Rectal smooth muscle tissue (tissue), 1 donor: ENCODE data around the gene CCR9.

Source experiments
- H3K27ac ChIP-seq: one replicate; pipeline ENCODE4 v1.7.0; 2013; ENCODE audit warnings: low read depth, low read length, inconsistent platforms
- H3K27me3 ChIP-seq: one replicate; pipeline ENCODE4 v1.7.0; 2013; ENCODE audit warnings: low read length; ENCODE audit not compliant: control insufficient read depth, insufficient read depth
- H3K36me3 ChIP-seq: one replicate; pipeline ENCODE4 v1.7.0; 2013; ENCODE audit warnings: low read length; ENCODE audit not compliant: control insufficient read depth, insufficient read depth
- H3K4me1 ChIP-seq: one replicate; pipeline ENCODE4 v1.7.0; 2013; ENCODE audit warnings: low read length; ENCODE audit not compliant: control insufficient read depth, insufficient read depth
- H3K4me3 ChIP-seq: one replicate; pipeline ENCODE4 v1.7.0; 2013; ENCODE audit warnings: low read length
- H3K9ac ChIP-seq: one replicate; pipeline ENCODE4 v1.7.0; 2013; ENCODE audit warnings: low read length

Gene CCR9

DNA sequence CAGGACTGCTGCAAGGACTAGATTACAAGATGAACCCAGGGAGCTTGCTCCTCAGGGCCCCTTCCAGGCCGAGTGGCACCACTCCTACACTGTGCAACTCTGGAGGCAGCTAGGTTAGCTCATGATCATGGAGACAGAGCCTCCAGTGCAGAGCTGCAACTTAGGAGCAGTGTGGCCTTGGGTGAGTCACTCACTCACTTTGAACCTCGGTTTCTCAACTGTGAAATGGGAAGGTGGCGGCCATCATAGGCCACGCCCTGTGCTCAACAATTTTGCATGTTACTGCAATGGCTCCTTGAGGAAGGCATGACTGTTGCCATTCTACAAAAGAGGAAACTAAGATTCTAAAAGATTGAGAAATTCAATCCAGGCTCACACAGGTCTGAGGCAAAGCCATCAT, 45.8 kb downstream of the CCR9 start:
- H3K27ac ChIP-seq, result no peak overlapping the region
- no peak overlapping the region for H3K9ac ChIP-seq
- no peaks in the 10 kb centered on the region for H3K27me3 ChIP-seq
- no peaks in the 10 kb centered on the region for H3K4me1 ChIP-seq
- peaks cover 35% of the 10 kb centered on the region for H3K36me3 ChIP-seq
- H3K4me3 ChIP-seq, result no peak overlapping the region

DNA sequence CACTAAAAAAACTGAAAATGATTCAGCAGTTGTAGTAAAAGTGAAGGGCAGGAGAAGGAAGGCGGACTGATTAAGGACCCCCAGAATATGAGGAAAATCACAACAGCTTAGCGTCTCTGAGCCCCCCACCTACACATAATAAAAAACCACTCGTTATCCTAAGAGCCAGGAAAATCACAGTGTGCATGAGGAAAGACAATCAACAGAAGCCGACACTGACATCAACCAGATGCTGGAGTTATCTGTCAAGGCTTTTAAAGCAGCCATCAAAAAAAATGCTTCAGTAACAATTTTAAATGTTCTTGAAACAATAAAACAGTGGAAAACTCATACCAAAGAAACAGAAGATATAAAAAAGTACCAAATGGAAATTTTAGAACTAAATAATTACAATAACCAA, 47.2 kb downstream of the CCR9 start:
- H3K27me3 ChIP-seq, result no peaks in the 10 kb centered on the region
- H3K36me3 ChIP-seq, result peaks cover 25% of the 10 kb centered on the region
- no peak overlapping the region for H3K27ac ChIP-seq
- H3K9ac ChIP-seq, result no peak overlapping the region
- H3K4me1 ChIP-seq, result no peaks in the 10 kb centered on the region
- no peak overlapping the region for H3K4me3 ChIP-seq

GRCh38 chr3:45936261-45936660, 49.9 kb downstream of the CCR9 start:
- Histone ChIP-seq H3K27me3 (no peaks in the 10 kb centered on the region), H3K4me1 (peaks cover 8% of the 10 kb centered on the region), H3K27ac (no peak overlapping the region), H3K4me3 (no peak overlapping the region), H3K9ac (no peak overlapping the region), H3K36me3 (peaks cover 2% of the 10 kb centered on the region)

DNA sequence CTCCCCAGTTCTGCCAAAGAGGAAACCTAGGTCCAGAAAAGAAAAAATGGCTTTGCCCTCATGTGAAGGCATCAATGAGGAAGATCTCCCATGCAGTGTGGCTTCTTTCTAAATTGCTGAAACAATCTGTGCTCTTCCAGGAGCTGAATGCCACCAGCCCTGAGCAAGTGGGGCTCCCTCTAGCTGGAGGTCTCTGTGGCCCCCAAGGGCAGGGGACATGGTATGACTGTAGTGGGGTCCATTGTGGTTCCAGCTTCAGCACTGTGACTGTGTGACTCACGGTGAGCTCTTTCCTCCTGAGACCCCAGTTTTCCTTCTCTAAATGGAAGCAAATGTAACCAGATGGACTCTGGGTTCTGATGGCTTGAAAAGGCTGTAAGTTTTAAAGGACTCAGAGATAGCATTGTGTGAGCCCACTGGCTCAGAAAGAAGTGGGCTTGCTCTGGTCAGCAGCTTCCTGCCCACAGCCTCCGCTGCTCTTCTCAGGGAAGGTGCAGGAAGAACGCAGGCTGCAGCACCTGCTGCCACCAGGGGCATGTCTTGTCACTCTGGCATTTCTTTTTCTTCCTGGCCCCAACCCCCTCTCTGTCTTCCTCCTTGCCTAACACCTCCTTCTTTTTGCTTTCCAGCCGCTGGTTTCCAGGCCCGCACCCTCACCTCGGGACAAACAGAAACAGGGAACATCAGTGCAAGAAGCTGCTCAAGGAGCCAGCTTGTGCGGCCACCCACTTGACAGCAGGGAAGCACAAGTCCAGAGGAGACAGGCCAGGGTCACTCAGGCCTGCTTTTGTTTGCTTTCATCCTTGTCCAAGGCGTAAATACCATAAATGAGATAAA, 51.1 kb downstream of the CCR9 start:
- Histone ChIP-seq H3K9ac (no peak overlapping the region), H3K27ac (no peak overlapping the region), H3K36me3 (peaks cover 2% of the 10 kb centered on the region), H3K4me1 (peaks cover 8% of the 10 kb centered on the region), H3K4me3 (no peak overlapping the region), H3K27me3 (no peaks in the 10 kb centered on the region)

DNA sequence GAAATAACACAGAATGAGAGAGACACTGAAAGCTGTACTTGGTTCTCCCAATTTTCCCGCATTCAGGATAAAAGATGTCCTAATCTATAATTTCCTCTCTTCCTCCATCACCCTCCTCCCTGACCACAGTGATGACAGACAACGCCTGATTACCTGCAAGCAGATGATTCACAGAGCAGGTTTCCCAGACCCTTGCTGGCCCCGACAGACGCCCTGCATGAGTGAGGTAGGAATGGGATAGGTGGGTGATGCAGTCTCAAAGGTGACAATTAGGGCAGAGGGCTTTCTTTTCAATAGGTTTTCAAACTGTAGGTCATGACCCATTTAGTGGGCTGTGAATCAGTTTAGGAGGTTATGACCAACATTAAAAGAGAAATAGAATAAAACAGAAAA, 51.7 kb downstream of the CCR9 start:
- no peak overlapping the region for H3K4me3 ChIP-seq
- no peak overlapping the region for H3K9ac ChIP-seq
- H3K4me1 ChIP-seq, result peaks cover 8% of the 10 kb centered on the region
- H3K27ac ChIP-seq, result no peak overlapping the region
- peaks cover 2% of the 10 kb centered on the region for H3K36me3 ChIP-seq
- no peaks in the 10 kb centered on the region for H3K27me3 ChIP-seq

DNA sequence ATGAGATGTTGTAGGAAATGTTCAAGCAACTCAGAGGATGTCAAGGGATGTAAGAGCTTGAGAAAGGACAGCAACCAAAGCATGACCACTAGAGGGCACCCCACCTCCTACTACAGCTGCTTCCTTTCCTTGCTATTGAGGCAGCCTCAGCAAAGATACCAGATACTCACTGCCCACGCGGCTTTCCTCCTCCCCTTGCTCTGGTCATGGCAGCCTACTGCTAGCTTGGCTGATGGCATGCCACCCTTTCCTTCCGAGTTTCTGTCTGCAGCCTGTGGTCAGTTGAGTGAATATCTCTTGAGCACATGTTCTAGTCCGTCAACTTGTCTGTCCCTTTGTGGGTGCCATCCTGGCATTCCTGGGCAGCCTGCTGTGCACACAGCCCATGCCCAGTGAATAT, 52.5 kb downstream of the CCR9 start:
- no peaks in the 10 kb centered on the region for H3K27me3 ChIP-seq
- no peak overlapping the region for H3K9ac ChIP-seq
- peaks cover 2% of the 10 kb centered on the region for H3K36me3 ChIP-seq
- peaks cover 8% of the 10 kb centered on the region for H3K4me1 ChIP-seq
- H3K4me3 ChIP-seq, result no peak overlapping the region
- no peak overlapping the region for H3K27ac ChIP-seq

GRCh38 chr3:45939341-45939771, 53.0 kb downstream of the CCR9 start:
- H3K9ac ChIP-seq, result no peak overlapping the region
- peak overlapping the region; percentile 17 for H3K27ac ChIP-seq
- peaks cover 2% of the 10 kb centered on the region for H3K36me3 ChIP-seq
- no peak overlapping the region for H3K4me3 ChIP-seq
- no peaks in the 10 kb centered on the region for H3K27me3 ChIP-seq
- peaks cover 8% of the 10 kb centered on the region for H3K4me1 ChIP-seq

DNA sequence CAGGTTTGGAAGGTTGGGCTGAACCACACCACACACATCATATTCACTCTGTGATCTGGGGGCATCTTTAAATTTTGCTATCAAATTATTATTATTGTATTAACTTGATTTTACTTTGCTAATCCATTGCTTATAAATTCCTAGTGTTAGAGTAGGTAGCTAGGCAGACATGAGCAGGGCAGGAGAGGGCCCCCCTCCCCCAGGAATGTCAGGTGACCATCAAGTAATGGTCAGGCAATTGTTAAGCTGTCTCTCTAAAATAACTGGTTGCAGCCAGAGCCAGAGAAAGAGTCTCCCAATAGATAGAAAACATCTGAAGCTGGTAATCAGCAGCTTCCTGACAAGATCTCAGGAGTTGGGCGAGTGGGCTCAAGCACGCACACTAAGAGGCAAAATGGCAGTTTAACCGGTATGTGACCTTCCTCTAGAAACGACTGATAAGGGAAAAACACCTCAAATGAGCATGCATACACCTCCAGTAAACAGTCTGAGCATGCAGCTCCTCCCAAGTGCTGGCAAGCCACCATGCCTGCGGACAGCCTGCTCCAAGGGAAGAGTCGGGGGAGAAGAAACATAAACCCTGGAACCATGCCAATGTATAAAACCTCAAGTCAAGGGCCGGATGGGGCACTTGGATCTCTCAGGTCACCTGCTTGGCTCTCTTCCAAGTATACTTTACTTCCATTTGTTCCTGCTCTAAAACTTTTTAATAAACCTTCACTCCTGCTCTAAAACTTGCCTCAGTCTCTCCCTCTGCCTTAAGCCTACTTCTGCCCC, 53.8 kb downstream of the CCR9 start:
- Histone ChIP-seq H3K27ac (no peak overlapping the region), H3K9ac (no peak overlapping the region), H3K36me3 (peaks cover 7% of the 10 kb centered on the region), H3K4me1 (peaks cover 8% of the 10 kb centered on the region), H3K27me3 (no peaks in the 10 kb centered on the region), H3K4me3 (no peak overlapping the region)

GRCh38 chr3:45940781-45941365, 54.5 kb downstream of the CCR9 start:
- peaks cover 6% of the 10 kb centered on the region for H3K36me3 ChIP-seq
- H3K4me3 ChIP-seq, result no peak overlapping the region
- peaks cover 8% of the 10 kb centered on the region for H3K4me1 ChIP-seq
- H3K27ac ChIP-seq, result no peak overlapping the region
- no peak overlapping the region for H3K9ac ChIP-seq
- no peaks in the 10 kb centered on the region for H3K27me3 ChIP-seq

DNA sequence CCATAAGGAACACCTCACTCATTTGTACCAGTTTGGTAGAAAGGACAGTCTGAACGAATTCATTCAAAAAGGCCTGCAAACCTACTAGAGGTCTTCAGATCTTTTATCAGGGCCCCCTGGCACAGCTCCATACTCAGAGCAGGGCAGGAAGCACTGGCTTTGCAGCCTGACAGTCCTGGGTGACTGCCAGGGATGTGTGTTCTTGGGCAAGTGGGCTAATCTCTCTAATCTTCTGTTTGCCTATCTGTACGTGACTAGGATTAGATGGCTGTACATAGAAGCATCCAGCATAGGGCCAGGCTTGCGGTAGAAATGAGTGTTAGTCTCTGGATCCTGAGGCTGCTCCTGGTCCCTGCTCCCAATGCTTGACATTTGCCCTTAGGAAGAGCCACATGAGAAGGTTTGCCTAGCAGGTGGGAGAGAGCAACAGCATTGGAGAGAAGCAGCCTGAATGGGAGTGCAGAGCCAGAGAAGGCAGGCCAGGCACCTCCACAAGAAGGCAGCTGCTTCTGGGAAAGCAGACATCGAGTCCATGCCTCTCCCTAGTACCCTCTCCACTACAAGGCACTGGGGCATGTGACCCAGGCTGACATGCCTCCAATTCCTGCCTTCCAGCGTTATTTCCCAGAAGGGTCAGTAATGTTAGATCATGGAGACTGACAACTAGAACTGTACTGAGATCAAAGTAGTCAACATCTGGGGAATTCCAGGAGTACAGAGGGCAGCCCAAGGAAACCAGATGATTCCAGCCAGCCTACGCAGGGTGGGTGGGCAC, 55.9 kb downstream of the CCR9 start:
- H3K4me3 ChIP-seq, result no peak overlapping the region
- peaks cover 13% of the 10 kb centered on the region for H3K36me3 ChIP-seq
- no peak overlapping the region for H3K9ac ChIP-seq
- no peak overlapping the region for H3K27ac ChIP-seq
- no peaks in the 10 kb centered on the region for H3K27me3 ChIP-seq
- peaks cover 8% of the 10 kb centered on the region for H3K4me1 ChIP-seq

GRCh38 chr3:45943207-45943846, 57.0 kb downstream of the CCR9 start, which contains the start of gene CXCR6:
Gene CXCR6, plus strand, starts transcription at chr3:45943464. Its CDS starts 3,018 bp downstream, at chr3:45946482.
- Histone ChIP-seq H3K27me3 (no peaks in the 10 kb centered on the region), H3K9ac (no peak within 1 kb of the TSS), H3K27ac (no peak within 1 kb of the TSS), H3K4me1 (peaks cover 15% of the 10 kb centered on the region), H3K36me3 (peaks cover 13% of the 10 kb centered on the region), H3K4me3 (no peak within 1 kb of the TSS)
